Right lobe of liver (tissue), 5 donors: Measurements from ENCODE around the gene ALPI. TPM values are rescaled to one million over a fixed set of nuclear protein-coding genes. Genes with fewer than 3 reads are reported as not detected.

Experiments used
- total RNA-seq, 6 experiments: library from RNA; depleted of rRNA in 2 of 6; stranded (reverse); fragments of >200 nt in 2 of 6; fragmentation: NEBNext Ultra II Directional in 3 of 6; extraction: Animal tissue kit (Norgen Biotek cat#: 25700) in 3 of 6; gene quantifications; one replicate each; pipeline versions ENCODE4 v1.1.0 to v1.2.4, GENCODE V29; 2016 to 2023
- donor health status: DM: no; HTN: no; CAD: no.
- donor health status: DM: no; HTN: no; CAD: no.
- donor health status: DM: no; HTN: yes; CAD: no.
- donor health status: DM: no; HTN: yes; CAD: no.

Gene ALPI
- total RNA-seq, 6 experiments from 2014 or later, result 0.19 to 0.25 TPM; not detected in 4

Other genes with a start within 250 kb of the ALPI start
- gene ALPP, start 77.4 kb upstream of the ALPI start, total RNA-seq, result not detected
- gene ALPG, start 49.3 kb upstream of the ALPI start, total RNA-seq, result not detected
- gene ECEL1, start 31.7 kb downstream of the ALPI start, total RNA-seq, result 1 to 10 TPM in 1 of 6 experiments, under 1 TPM in 3, not detected in 2; 0.22 to 1.3 (median 0.83) TPM
- under 1 TPM in 1 of 6 experiments, not detected in 5; 0.19 TPM for gene PRSS56, start 64.2 kb downstream of the ALPI start, total RNA-seq
- gene CHRND, start 70.0 kb downstream of the ALPI start, total RNA-seq, result not detected
- gene CHRNG, start 83.5 kb downstream of the ALPI start, total RNA-seq, result not detected
- 1 to 10 TPM in 3 of 6 experiments, under 1 TPM in 3; 0.68 to 1.5 (median 1.0) TPM for gene TIGD1, start 94.4 kb downstream of the ALPI start, total RNA-seq
- gene EIF4E2, start 94.5 kb downstream of the ALPI start, total RNA-seq, result 10 to 100 TPM; 24.3 to 47.7 (median 42.0) TPM
- gene EFHD1, start 177.5 kb downstream of the ALPI start, total RNA-seq, result 10 to 100 TPM in 4 of 6 experiments, 1 to 10 TPM in 2; 7.3 to 30.3 (median 10.7) TPM
- 10 to 100 TPM; 25.7 to 35.0 (median 32.6) TPM for gene GIGYF2, start 241.2 kb downstream of the ALPI start, total RNA-seq